GM18870 (cell line): ENCODE results near the gene ANKRD13B.

ENCODE experiments used
- ATAC-seq: cut with Tn5 transposase; IDR thresholded peaks from one replicate; pipeline ENCODE4 v1.9.1; 2021; ENCODE audit warnings: moderate library complexity; ENCODE audit not compliant: unreplicated experiment

Gene ANKRD13B

DNA sequence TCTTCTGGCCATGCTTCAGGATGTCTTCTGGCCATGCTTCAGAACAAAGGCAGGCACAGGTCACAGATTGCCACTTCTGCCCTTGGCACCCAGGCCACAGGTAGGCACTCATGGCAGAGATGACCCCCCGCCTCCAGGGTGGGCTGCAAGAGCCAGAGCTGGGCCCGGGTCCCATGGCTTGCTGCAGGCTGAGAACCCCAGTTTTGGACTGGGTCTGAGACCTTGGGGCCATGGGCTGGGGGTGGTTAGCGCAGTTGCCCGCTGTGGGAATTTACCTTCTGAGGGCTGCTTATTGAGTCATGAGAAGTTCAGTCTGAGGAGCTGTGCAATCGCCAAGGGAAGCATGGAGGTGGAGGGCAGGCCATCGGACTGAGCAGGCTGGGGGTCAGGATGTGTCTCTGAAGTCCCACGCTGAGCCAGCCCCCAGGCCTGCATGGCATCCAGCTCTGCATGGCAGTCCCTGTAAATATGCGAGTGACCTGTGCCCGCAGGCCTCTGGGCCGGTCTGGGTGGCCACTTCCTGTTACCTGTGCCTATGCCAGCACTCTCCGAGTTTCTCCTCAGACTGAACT is 1.7 kb downstream of the ANKRD13B start:
- no peak for ATAC-seq

DNA sequence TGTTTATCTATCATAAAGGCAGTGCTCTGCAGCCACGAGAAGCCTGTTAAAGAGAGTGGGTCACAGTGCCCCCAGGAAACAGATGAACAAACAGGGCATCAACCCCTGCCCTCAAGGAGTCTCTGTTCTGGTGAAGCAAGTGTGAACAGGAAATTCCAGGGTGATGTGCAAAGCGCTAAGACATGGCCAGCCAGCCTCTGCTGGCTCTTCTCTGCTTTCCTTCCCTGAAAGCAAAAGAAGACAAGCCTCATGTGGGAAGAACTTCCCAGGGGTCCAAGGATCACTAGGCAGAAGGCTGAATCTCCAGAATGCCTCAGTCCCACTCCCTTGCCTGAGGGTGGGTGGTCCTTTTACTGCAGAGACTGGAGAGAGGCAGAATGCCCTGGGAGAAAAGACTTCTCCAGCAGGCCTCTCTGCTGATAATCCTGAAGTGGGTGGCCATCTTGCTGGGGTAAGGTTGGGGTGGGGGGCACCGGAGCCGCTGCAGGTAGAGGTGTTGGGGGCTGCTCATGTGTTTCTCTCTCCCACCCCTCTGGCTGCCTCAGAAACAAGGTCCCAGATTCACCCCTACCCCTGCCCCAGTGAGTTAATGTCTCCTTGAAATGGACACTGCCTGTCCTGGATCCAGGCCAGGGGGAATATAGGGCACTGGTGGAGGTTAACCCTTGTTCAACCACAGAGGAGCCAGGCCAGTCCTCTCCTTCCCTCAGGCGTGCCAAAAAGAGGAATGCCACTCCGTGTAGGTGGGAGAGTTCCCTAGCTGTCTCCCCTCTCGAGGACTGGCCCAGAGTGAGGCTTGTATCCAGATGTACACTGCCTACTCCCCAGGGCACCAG is 2.4 kb downstream of the ANKRD13B start:
- no peak for ATAC-seq

DNA sequence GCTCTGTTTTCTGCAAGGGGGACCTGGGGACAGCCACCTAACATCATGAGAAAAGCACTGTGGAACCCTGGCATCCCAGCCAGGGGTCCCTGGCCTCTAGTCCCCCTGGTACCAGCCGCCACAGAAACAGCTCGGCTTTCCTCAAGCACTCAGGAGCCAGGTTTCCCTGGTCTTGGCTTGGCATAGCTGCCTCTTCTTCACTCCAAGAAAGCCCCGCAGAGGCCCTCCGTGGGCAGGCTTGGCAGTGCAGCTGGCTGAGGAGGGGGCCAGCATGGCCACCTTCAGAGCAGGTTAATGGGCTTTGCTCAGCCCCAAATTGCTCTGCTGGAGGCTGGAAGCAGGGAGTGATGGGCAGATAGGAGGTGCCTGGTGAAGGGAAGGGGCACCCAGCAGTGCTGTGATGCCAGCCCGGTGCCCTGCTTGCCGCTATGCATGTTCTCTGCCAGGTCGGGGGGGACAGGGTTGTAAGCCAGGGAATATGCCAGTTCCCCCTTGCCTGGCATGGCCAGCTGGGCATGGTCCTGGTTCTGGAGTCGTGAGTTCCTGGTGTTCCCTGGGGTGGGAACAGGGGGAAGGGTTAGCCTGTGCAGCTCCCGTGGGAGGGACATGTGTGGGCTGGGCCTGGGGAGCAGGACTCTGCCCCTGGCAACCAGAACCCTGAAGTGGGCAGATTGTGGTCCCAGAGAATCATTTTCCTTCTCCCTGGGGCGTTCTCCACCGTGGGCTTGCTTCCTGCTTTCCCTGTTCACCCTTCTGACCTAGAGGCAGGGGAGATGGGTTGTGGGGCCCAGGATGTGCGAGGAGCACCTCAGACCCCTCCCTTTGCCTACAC is 3.2 kb downstream of the ANKRD13B start:
- no peak for ATAC-seq

DNA sequence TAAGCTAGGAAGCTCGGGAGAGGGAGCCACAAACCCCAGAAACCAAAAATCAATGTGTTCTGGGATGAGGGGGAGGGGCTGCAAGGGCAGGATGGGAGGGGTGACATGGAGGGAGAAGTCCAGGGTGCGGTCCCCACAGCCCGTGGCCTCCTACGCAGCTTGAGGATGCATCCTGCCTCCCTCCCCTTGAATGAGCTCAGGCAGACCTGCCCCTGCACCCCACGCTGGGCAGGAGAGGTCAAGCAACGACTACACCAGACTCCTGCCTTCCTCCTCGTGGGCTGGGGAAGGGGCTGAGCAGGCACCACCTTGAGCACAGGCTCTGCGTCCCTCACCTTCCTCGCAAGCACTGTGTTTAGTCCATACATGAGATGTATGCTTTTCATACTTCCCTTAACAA is 3.9 kb downstream of the ANKRD13B start:
- no peak for ATAC-seq

DNA sequence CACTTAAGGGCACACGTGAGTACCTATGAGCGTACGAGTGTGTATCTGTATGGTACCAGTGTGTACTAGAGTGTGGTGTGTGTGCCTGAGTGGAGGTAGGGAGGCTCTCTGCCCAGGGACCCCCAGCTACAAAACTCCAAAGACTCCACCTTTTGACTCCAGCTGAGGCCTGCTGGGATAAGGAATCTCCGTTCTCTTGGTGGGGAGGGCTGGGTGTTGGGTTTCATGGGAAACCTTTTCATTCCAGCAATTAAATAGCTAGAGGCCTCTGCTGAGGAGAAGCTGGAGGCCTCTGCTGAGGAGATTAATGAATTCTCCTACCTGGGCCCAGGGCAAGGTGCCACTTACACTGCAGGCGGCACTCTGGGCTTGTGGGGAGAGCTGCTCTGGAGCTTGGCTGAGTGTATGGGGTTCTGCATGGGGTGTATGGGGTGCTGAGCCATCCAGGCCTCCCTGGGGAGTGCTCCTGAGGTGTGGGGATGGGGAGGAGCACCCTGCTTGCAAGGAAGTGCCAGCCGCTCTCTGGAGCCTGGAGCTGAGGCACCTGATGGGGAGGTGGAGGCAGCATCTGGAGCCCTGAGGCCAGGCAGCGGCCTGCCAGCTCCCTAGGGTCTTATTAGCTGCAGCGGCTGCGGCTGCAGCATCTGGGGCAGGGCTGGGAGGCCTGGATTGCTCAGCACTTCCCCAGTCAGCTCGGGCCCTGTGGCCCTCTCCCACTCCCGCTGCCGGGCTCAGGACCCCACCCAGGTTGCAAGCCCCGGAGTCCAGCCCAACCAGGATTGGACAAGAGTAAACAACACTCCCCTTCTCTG is 4.6 kb downstream of the ANKRD13B start:
- no peak for ATAC-seq

DNA sequence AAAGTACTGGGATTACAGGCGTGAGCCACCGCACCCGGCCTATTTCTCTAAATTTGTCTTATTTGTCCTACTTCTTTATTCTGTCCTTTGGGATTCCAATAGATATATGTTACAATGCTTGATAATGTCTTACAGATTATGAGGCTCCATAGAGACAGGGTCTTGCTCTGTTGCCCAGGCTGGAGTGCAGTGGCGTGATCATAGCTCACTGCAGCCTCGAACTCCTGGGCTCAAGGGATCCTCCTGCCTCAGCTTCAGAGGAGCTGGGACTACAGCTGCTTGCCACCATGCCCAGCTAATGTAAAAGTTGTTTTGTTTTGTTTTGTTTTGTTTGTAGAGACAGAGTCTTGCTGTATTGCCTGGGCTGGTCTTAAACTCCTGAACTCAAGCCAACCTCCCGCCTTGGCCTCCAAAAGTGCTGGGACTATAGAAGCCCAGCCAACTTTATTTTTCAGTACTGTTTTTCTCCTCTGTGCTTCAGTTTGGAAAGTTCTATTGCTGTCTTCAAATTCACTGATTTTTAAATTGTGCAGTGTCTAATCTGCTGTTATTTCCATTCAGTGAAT is 10.3 kb downstream of the ANKRD13B start:
- ATAC-seq = no peak

DNA sequence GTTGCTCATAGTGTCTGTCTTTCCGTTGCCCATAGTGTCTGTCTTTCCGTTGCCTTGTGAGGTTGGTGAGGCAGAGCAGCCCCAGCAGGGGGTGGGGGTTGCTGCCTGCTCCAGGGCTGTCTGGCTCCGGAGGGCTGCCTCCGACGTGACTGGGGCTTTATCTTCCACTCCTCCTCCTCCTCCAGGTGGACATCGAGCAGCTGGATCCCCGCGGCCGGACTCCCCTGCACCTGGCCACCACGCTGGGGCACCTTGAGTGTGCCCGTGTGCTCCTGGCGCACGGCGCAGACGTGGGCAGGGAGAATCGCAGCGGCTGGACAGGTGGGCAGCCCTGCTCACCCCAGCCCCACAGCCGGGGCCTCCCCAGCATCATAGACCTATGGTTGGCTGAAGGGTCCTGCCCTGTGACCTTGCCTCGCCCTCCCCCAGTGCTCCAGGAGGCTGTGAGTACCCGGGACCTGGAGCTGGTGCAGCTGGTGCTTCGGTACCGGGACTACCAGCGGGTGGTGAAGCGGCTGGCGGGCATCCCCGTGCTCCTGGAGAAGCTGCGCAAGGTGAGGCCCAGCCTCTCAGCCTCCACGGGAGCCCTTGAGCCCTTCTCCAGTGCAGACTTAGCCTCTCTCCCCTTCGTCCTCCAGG is 14.7 kb downstream of the ANKRD13B start:
- no peak for ATAC-seq

DNA sequence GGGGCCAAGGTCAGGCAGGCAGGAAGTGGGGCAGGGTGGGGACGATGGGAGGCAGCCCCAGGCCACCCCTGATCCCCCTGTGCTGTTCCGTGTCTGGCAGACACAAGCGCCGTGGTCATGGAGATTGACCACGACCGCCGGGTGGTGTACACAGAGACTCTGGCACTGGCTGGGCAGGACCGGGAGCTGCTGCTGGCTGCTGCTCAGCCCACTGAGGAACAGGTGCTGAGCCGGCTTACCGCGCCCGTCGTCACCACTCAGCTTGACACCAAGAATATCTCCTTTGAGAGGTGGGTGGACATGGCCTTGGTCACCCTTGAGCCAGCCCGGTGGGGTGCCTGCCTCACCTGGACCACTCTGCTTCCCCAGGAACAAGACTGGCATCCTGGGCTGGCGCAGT is 16.1 kb downstream of the ANKRD13B start:
- no peak for ATAC-seq

DNA sequence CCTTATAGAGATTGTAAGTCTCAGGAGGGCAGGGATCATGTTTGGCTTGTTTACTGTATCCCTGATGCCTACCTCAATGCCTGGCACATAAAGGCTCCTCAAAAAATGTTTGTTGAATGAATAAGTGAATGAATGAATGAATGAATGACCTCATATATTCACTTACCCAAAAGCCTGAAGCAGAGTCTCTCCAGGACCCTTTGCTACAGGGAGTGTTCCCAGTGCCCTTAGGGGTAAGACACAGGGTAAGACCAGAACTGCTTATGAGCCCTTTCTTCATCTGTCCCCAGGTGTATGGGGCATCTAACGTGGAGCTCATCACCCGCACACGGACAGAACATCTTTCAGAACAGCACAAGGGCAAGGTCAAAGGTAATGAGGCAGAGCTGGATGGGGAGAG is 17.5 kb downstream of the ANKRD13B start:
- ATAC-seq = no peak

DNA sequence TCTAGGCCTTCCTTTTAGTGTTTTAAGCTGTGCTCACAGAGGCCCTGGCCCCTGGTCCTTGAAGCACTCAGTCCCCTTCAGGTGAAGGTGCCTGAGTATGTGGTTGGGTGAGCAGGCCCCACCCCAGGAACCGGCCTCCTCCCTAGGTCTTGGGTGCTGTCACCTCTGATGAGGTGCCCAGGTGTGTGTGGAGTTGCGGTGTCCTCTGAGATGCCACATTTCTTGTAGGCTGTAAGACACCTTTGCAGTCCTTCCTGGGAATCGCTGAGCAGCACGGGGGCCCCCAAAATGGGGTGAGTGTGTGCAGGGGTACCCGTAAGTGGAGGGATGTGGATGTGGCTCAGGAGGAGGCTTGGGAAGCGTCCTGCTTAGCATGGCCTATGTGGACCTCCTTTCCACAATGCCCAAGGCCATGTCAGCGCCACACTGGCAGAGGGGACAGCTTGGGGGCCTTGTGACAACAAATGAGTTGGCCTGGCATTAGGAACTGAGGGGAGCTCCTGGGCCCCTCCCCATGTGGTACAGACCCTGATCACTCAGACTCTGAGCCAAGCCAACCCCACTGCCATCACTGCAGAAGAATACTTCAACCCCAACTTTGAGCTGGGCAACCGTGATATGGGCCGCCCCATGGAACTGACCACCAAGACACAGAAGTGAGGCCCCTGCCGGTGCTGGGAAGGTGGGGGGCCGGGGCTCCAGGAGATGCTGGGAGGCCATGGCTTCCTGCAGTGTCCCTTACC is 18.6 kb downstream of the ANKRD13B start:
- ATAC-seq = no peak

DNA sequence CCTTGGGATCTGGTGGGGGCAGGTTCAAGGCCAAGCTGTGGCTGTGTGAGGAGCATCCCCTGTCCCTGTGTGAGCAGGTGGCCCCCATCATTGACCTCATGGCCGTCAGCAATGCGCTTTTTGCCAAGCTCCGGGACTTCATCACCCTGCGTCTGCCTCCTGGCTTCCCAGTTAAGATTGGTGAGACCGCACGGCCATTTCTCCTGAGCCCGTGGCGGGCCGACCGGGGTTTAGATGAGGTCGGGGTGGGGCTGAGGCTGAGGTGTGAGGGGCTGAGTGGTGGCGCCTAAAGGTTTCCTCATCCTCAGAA is 19.1 kb downstream of the ANKRD13B start:
- ATAC-seq = no peak

DNA sequence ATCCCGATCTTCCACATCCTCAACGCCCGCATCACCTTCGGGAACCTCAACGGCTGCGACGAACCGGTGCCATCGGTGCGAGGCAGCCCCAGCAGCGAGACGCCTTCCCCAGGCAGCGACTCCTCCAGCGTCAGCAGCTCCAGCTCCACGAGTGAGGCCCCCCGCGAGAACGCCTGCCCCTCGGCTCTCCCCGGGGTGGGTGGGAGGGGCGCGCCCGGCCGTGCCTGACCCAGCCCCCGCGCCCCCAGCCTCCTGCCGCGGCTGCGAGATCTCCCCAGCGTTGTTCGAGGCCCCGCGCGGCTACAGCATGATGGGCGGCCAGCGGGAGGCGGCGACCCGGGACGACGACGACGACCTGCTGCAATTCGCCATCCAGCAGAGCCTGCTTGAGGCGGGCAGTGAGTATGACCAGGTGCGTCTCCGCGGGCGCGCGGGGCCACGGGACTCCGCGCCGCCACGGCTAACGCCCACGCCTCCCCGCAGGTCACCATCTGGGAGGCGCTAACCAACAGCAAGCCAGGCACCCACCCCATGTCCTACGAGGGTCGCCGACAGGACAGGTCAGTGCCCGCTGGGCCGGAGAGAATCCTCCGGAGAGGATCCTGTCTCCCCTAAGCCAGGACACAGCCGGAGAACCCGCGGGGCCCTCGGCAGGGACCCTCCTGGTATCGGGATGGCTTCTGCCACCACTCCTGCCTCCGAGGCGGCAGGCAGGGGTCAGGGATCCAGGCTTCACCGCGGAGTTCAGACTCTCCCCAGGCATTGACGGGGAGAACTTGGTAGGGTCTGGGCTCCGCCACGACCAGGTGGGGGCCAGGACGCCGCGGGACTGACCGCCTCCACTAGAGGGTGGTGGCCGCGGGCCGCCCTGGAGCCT is 19.7 kb downstream of the ANKRD13B start:
- no peak for ATAC-seq

DNA sequence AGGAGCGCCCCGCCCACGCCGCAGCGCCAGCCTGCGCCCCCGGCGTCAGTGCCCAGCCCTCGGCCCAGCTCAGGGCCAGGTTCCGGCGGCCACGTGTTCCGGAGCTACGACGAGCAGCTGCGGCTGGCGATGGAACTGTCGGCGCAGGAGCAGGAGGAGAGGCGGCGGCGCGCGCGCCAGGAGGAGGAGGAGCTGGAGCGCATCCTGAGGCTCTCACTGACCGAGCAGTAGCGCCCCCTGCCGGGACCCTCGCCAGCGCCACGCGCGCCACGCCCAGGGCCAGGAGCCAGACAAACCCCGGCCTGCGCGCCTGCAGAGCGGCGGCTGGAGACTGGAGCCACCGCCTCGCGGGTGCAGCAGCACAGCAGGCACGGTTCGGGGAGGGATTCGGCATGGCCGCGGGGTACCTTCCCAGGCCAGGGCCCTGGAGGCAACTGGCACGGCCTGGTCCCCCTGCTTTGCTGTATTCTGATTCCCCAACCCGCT is 20.5 kb downstream of the ANKRD13B start:
- ATAC-seq = no peak

DNA sequence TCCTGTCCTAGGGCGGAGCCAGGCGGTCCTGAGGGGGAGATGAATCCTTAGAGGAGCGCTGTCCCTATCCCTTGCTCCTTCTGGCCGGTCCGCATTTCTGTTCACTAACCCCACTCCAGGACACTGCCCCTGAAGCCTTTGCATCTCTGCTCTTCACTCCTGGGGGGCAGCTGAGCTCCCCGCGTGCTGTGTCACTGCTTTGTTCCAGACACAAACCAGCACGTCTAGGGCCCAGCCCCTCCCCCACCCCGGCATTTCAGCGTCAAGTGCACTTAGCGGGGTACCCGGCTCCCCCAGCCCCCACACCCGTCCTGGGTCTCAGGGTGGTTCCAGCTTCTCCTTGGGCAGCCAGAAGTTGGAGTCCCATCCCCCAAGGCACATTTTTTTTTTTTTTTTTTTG is 20.9 kb downstream of the ANKRD13B start:
- ATAC-seq = no peak

DNA sequence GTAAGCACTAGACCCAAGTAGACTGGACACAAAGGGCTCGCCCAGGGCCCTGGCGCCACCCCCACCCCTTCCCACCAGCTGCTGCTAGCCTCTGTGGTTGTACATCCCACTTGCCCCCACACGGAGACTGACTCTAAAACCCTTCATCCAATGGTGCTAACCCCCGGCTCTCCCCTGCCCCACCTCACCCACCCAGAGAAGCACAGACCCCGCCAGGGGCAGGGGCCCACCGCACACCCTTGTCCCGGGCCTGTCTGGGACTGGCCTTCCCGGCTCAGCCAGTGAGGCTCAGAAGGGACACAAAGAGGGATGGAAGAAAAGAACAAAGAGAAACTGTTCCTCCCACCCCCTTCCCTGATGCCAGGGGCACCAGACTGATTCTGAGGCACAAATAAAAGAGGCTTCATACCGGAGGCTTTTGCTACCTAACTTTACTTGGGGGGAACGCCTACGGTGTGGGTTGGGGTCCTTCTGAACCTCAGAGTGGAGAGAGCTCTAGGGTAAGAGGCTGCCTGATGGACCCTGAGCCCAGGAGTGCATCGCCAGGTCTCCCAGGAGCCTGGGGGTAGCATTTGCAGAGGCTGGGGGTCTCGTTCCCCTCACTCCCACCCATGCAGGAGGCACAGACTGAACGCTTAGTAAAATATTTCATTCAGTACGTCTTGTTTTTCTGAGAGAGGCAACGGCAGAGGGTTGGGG is 21.6 kb downstream of the ANKRD13B start:
- no peak for ATAC-seq

DNA sequence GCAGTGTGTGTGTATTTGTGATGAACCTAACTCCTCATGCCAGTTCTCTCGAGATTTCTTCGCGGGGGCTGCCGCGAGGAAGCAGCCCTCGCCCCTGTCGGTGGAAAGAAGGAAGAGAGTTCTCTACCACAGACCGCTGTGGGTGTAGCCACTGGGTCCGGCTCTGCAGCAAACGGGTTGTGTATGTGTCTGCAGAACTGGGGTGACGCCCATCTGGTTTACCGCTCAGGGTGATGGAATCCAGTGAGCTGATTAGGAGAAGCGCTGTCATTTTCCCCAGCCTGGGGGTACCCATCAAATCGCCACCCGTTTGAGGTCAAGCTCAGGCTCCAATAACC is 22.1 kb downstream of the ANKRD13B start:
- no peak for ATAC-seq

DNA sequence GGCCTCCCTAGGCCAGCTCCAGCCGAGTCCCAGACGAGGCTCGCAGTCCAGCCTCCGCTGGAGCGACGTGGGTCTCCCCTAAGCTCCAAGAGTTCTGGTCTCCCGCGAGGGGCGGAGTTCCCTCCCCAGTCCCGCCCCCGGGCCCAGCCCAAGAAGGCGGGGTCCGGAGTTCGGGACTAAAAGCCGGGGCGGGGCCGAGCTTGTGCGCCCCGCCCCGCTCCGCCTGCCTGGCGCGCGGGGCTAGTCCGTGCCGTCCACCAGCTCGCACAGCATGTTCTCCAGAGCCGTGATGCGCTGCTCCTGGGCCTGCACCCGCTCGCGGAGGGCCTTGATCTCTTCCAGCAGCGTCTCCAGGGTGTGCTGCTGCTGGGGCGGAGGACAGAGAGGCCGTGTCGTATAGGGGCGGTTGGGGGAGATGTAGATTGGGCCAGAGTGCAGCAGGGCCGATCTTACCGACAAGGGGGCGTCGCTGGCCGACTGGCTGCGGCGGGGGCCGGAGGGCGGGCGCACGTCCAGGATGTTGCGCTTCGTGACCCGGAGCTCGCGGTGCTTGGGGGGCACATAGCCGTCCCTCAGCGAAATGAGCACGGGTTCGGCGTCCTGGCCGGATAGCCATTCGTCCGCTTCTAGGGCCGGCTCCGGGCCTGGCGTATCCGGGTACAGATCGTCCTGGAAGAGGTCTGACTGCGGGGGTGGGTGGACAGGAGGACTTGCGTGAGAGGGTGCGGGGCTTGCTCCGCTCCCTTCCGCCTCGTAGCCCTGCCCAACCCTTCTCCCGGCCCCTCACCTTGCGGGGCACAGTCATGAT is 22.8 kb downstream of the ANKRD13B start:
- no peak for ATAC-seq
